Thoracic aorta (tissue), 2 donors: Measurements from ENCODE around the gene TC2N. TPM values are rescaled to one million over a fixed set of nuclear protein-coding genes. Genes with fewer than 3 reads are reported as not detected.

Experiments
- ATAC-seq: fragments of 150-250 bp; one replicate; pipeline ENCODE4 v1.8.0; 2017; ENCODE audit warnings: low read depth; ENCODE audit not compliant: insufficient number of reproducible peaks, low FRiP score
- DNase-seq: peaks from one replicate; pipeline ENCODE4 v3.0.0-alpha.2; 2020; ENCODE audit warnings: low spot score
- H3K27ac ChIP-seq, 2 donors: fragments of 200-600 bp; sonication (generic); 1 replicate in 1 of 2; 2 replicates in 1 of 2; pipeline ENCODE4 v1.5.1; 2016; ENCODE audit warnings: mild to moderate bottlenecking in 2 of 2, moderate library complexity in 2 of 2
- H3K27me3 ChIP-seq: fragments of 200-600 bp; sonication (generic); replicated peaks from 2 replicates; pipeline ENCODE4 v1.6.0; 2016; ENCODE audit warnings: mild to moderate bottlenecking; ENCODE audit not compliant: insufficient read depth
- H3K36me3 ChIP-seq: fragments of 200-600 bp; sonication (generic); one replicate; pipeline ENCODE4 v1.5.1; 2016
- H3K4me1 ChIP-seq, 2 donors: fragments of 200-600 bp; sonication (generic); 1 replicate in 1 of 2; 2 replicates in 1 of 2; pipeline versions ENCODE4 v1.5.1 to v1.6.0; 2016; ENCODE audit warnings: low read depth in 2 of 2, mild to moderate bottlenecking in 1 of 2; ENCODE audit not compliant: control insufficient read depth in 1 of 2
- H3K4me3 ChIP-seq: fragments of 200-600 bp; sonication (generic); 2 replicates; pipeline ENCODE4 v1.5.1; 2016; ENCODE audit warnings: mild to moderate bottlenecking
- H3K9me3 ChIP-seq: fragments of 200-600 bp; sonication (generic); 2 replicates; pipeline ENCODE4 v1.5.1; 2016
- CTCF ChIP-seq: fragments of 200-600 bp; sonication (generic); IDR thresholded peaks from one replicate; pipeline ENCODE4 v1.5.1; 2019; ENCODE audit warnings: antibody characterized with exemption
- total RNA-seq, 2 donors: library from RNA; depleted of rRNA; stranded (reverse); fragments of >200 nt; gene quantifications; one replicate each; pipeline versions ENCODE4 v1.1.0 to v1.2.3, GENCODE V29; 2016

TC2N gene
- total RNA-seq, 2 donors from 2014 or later: 146 to 172 TPM

GRCh38 chr14:91893669-91894068, 26.3 kb upstream of the TC2N start:
- no peaks in the 10 kb centered on the region for H3K27me3 ChIP-seq
- H3K4me1 ChIP-seq: peaks cover 53 to 91% of the 10 kb centered on the region in 2 donors
- peak overlapping the region; percentile 72 to 85 for H3K27ac ChIP-seq
- H3K36me3 ChIP-seq: peaks cover 5% of the 10 kb centered on the region
- TF ChIP-seq CTCF: no peak
- no peaks in the 10 kb centered on the region for H3K9me3 ChIP-seq
- DNase-seq: no peak
- ATAC-seq: no peak
- no peak overlapping the region for H3K4me3 ChIP-seq

- Histone ChIP-seq H3K27me3 (no peaks in the 10 kb centered on the region), H3K27ac (peak overlapping the region; percentile 72 to 85), H3K4me1 (peaks cover 51 to 89% of the 10 kb centered on the region in 2 donors), H3K9me3 (no peaks in the 10 kb centered on the region), H3K4me3 (no peak overlapping the region), H3K36me3 (peaks cover 5% of the 10 kb centered on the region)
- ATAC-seq (no peak), DNase-seq (no peak)
- TF ChIP-seq CTCF: peak; percentile 51
These were observed 25.7 kb upstream of the TC2N start for GRCh38 chr14:91893007-91893406.

GRCh38 chr14:91891721-91892220, 24.4 kb upstream of the TC2N start:
- Histone ChIP-seq H3K4me1 (peaks cover 44 to 83% of the 10 kb centered on the region in 2 donors), H3K36me3 (peaks cover 10% of the 10 kb centered on the region), H3K27ac (peak overlapping the region; percentile 72 to 85), H3K27me3 (no peaks in the 10 kb centered on the region), H3K9me3 (no peaks in the 10 kb centered on the region), H3K4me3 (no peak overlapping the region)
- ATAC-seq (peak; percentile 36), DNase-seq (no peak)
- TF ChIP-seq CTCF: no peak

GRCh38 chr14:91891101-91891500, 23.8 kb upstream of the TC2N start:
- Histone ChIP-seq H3K4me3 (no peak overlapping the region), H3K36me3 (peaks cover 11% of the 10 kb centered on the region), H3K27ac (peak overlapping the region; percentile 72 to 85), H3K9me3 (no peaks in the 10 kb centered on the region), H3K4me1 (peaks cover 40 to 80% of the 10 kb centered on the region in 2 donors), H3K27me3 (no peaks in the 10 kb centered on the region)
- ATAC-seq (no peak), DNase-seq (no peak)
- no peak for TF ChIP-seq CTCF

- Histone ChIP-seq H3K36me3 (peaks cover 11% of the 10 kb centered on the region), H3K4me3 (no peak overlapping the region), H3K4me1 (peaks cover 47 to 80% of the 10 kb centered on the region in 2 donors), H3K27me3 (no peaks in the 10 kb centered on the region), H3K9me3 (no peaks in the 10 kb centered on the region), H3K27ac (peak overlapping the region; percentile 72 to 85)
- no peak for ATAC-seq
- TF ChIP-seq CTCF: no peak
- DNase-seq: no peak
These were observed 23.0 kb upstream of the TC2N start for GRCh38 chr14:91890291-91890749.
